Cardiac muscle cell (in vitro differentiated cells and primary cell): ENCODE data around the gene DTHD1. TPM values are rescaled to one million over a fixed set of nuclear protein-coding genes. Genes with fewer than 3 reads are reported as not detected.

ENCODE experiments used
- DNase-seq, 2 donors: peaks; one replicate each; pipeline versions ENCODE4 v3.0.0 to v3.0.0-alpha.2; 2010 to 2017; ENCODE audit warnings: low read depth in 1 of 2, low spot score in 1 of 2
- H3K27ac ChIP-seq: fragments of 200-600 bp; sonication (generic); 2 replicates; pipeline ENCODE4 v1.5.1; 2016
- H3K27me3 ChIP-seq: fragments of 200-600 bp; sonication (generic); 2 replicates; pipeline ENCODE4 v1.6.0; 2016; ENCODE audit warnings: control low read depth
- H3K36me3 ChIP-seq: fragments of 200-600 bp; sonication (generic); 2 replicates; pipeline ENCODE4 v1.5.1; 2016; ENCODE audit warnings: control low read depth
- H3K4me1 ChIP-seq: fragments of 200-600 bp; sonication (generic); 2 replicates; pipeline ENCODE4 v1.8.1; 2017; ENCODE audit warnings: low read depth, mild to moderate bottlenecking, mixed run types
- H3K4me3 ChIP-seq: fragments of 200-600 bp; sonication (generic); 2 replicates; pipeline ENCODE4 v1.5.1; 2016; ENCODE audit warnings: mild to moderate bottlenecking
- H3K9me3 ChIP-seq: fragments of 200-600 bp; sonication (generic); 2 replicates; pipeline ENCODE4 v1.5.1; 2017; ENCODE audit warnings: low read depth, mild to moderate bottlenecking, control low read depth
- polyA plus RNA-seq: library from polyadenylated mRNA; unstranded; fragments of >200 nt; fragmentation: Nextera tagmentation; extraction: Ambion mirVana; gene quantifications from 2 replicates; pipeline ENCODE4 v1.2.1, GENCODE V29; 2016
- total RNA-seq: library from RNA; depleted of rRNA; stranded (reverse); fragments of >200 nt; gene quantifications from 2 replicates; pipeline ENCODE4 v1.2.3, GENCODE V29; 2016
- TF ChIP-seq, protein P1 (sequence below): IDR thresholded peaks from 2 replicates; pipeline ENCODE4 v1.5.1; 2012; ENCODE audit warnings: low read depth, mild to moderate bottlenecking, low read length

The DTHD1 gene
- total and polyA plus RNA-seq, 2 experiments from 2014 or later = not detected

DNA sequence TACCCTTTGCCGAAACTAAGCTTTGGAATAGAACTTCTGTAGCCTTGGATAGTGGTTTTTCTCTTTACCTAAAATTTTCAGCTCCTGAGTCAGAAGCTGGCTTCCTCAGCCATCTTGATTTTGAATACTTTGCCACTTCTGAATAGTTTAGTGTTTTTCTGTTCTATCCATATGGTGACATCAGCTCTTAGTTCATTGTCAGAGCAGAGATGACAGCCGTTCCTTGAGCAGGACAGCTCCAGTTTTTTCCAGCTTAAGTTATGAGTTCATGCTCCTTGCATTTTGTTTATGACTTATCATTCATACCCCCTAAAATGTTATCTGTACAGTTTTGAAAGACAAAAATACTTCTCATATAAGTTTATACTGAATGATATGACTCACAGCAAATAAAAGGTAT is 47.8 kb downstream of the DTHD1 start:
- no peaks in the 10 kb centered on the region for H3K9me3 ChIP-seq
- no peak overlapping the region for H3K27ac ChIP-seq
- TF ChIP-seq, protein P1, sequence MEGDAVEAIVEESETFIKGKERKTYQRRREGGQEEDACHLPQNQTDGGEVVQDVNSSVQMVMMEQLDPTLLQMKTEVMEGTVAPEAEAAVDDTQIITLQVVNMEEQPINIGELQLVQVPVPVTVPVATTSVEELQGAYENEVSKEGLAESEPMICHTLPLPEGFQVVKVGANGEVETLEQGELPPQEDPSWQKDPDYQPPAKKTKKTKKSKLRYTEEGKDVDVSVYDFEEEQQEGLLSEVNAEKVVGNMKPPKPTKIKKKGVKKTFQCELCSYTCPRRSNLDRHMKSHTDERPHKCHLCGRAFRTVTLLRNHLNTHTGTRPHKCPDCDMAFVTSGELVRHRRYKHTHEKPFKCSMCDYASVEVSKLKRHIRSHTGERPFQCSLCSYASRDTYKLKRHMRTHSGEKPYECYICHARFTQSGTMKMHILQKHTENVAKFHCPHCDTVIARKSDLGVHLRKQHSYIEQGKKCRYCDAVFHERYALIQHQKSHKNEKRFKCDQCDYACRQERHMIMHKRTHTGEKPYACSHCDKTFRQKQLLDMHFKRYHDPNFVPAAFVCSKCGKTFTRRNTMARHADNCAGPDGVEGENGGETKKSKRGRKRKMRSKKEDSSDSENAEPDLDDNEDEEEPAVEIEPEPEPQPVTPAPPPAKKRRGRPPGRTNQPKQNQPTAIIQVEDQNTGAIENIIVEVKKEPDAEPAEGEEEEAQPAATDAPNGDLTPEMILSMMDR = no peak
- DNase-seq = no peak
- H3K36me3 ChIP-seq = no peaks in the 10 kb centered on the region
- H3K27me3 ChIP-seq = no peaks in the 10 kb centered on the region
- no peak overlapping the region for H3K4me3 ChIP-seq
- no peaks in the 10 kb centered on the region for H3K4me1 ChIP-seq

DNA sequence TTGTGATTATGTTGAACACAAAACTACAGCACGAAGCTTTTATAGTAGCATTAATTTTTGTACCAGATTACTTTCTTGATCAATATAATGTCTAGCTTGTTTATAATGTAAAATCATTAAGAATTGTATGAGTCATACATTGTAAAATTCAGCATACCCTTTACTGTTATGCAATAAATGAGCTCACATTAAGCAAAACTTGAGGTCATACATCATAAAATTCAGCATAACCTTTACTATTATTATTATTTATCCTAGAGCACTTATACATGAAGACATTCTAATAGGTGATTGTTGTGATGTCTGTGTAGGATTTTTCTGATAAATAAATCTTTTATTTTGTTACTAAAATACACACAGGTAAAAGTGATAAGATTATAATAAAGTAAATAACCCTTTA is 49.4 kb downstream of the DTHD1 start:
- H3K4me3 ChIP-seq = no peak overlapping the region
- no peaks in the 10 kb centered on the region for H3K27me3 ChIP-seq
- H3K4me1 ChIP-seq = no peaks in the 10 kb centered on the region
- TF ChIP-seq, protein P1 = no peak
- H3K9me3 ChIP-seq = no peaks in the 10 kb centered on the region
- H3K36me3 ChIP-seq = no peaks in the 10 kb centered on the region
- no peak for DNase-seq
- H3K27ac ChIP-seq = no peak overlapping the region

DNA sequence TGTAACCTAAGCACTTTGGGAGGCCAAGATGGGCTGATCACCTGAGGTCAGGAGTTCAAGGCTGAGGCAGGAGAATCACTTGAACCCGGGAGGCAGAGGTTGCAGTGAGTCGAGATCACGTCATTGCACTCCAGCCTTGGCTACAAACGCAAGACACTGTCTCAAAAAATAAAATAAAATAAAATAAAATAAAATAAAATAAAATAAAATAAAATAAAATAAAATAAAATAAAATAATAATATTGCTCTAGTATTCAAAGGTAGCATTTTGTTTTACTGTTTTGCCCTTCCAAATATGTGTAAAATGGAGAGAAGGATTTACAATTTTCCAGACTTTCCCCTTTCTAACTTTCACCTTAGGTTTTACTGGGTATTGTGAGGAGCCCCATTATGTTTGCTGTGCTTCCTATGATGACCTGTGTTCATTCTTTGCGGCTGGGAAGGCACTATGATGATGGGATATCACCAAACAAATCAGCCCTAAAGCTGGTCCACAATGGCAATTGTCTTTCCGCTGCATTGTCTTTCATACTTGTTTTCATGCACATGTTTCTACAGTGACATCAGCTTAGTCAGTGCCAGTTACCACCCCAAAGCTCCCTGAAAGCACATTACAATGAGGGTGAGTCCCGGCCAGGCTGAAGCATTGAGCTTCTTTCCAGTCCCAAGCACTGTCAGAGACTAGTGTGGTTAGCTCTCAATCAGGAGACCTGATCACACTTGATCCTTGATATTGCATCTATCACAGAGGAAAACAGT is 50.8 kb downstream of the DTHD1 start:
- Histone ChIP-seq H3K9me3 (no peaks in the 10 kb centered on the region), H3K4me3 (no peak overlapping the region), H3K36me3 (no peaks in the 10 kb centered on the region), H3K27me3 (no peaks in the 10 kb centered on the region), H3K27ac (no peak overlapping the region), H3K4me1 (peaks cover 8% of the 10 kb centered on the region)
- TF ChIP-seq, protein P1 = no peak
- DNase-seq = no peak

DNA sequence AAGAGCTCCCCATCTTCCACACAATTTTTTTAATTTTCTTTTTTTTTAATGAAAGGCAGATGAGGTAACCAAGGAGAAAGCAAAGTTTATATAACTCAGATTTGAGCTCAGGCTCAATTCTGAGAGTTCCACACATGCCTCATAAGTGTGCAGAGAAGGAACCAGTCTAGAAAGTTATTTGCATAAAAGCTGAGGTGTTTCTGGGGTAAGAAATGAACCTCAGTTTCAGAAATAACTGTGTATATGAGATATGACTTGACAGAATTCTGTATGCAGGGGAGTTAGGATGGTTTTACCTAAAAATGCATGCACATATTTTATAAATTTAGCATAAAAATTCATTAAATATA is 51.3 kb downstream of the DTHD1 start:
- no peak overlapping the region for H3K27ac ChIP-seq
- TF ChIP-seq, protein P1 = no peak
- no peaks in the 10 kb centered on the region for H3K27me3 ChIP-seq
- H3K36me3 ChIP-seq = no peaks in the 10 kb centered on the region
- peaks cover 8% of the 10 kb centered on the region for H3K4me1 ChIP-seq
- no peak for DNase-seq
- H3K9me3 ChIP-seq = no peaks in the 10 kb centered on the region
- no peak overlapping the region for H3K4me3 ChIP-seq

DNA sequence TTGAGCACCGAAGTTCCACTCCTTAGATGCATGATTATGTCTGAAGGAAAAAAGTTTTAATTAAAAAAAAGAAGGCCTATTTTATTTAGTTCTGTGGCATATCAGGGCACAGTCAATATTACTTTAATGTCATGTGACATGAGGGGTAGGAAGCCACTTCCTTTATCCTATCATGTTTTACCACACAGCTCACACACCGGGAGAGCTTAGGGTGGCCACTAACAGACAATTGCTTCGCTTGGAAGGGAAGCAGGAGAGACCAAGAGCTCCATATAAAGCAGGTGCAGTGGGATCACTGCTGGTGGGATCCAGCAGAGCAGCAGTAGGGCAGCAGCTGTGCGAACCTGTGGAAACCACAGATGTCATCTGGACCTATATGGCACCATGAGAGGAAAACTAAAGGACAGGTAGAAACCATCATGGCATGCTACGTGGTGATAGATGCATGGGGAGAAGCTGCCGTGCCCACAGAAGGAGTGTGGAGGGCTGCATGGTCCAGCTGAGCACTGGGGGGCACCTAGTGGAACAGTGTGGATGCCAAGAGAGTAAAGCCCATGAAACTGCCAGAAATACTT is 52.0 kb downstream of the DTHD1 start:
- peaks cover 8% of the 10 kb centered on the region for H3K4me1 ChIP-seq
- H3K27ac ChIP-seq = no peak overlapping the region
- H3K36me3 ChIP-seq = no peaks in the 10 kb centered on the region
- no peak overlapping the region for H3K4me3 ChIP-seq
- DNase-seq = no peak
- H3K9me3 ChIP-seq = no peaks in the 10 kb centered on the region
- no peaks in the 10 kb centered on the region for H3K27me3 ChIP-seq
- TF ChIP-seq, protein P1 = no peak
